GM15510 (cell line): ENCODE data around the gene LOXHD1.

Experiments used
- POLR2A ChIP-seq: IDR thresholded peaks from 3 replicates; pipeline ENCODE4 v1.6.1; 2011; ENCODE audit warnings: borderline replicate concordance; ENCODE audit not compliant: insufficient read length; ENCODE audit errors: extremely low read depth

LOXHD1 gene

GRCh38 chr18:46518438-46518837, 138.6 kb downstream of the LOXHD1 start:
- TF ChIP-seq POLR2A: no peak

DNA sequence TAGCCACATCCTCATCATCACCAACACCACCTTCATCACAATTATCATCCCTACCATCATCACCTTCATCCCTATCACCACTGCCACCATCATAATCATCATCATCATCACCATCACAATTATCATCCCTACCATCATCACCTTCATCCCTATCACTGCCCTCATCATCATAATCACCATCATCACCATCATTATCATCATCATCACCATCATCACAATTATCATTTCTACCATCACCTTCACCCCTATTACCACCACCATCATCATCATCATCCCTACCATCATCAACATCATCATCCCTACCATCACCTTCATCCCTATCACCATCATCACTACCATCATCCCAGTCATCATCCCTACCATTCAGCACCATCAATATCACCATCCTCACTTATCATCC, 140.5 kb downstream of the LOXHD1 start:
- TF ChIP-seq POLR2A: no peak

DNA sequence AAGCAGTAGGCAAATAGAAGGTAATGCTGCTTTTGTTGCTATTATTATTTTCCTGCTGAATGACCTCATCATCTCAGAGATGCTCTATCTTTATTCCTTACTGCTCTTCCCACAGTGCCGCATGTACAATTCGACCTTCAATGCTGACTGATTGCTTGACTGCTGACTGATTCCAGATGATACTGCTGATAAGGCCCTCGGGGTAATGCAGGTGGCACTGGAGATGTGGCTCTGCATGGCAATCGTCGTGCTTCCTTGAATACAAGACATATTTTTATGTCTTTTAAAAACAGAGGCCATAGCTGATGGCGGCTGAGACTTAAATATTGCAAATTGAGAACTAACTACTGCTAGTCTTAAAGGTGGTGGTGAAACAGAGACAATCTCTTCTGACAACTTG, 146.6 kb downstream of the LOXHD1 start:
- TF ChIP-seq POLR2A: no peak

DNA sequence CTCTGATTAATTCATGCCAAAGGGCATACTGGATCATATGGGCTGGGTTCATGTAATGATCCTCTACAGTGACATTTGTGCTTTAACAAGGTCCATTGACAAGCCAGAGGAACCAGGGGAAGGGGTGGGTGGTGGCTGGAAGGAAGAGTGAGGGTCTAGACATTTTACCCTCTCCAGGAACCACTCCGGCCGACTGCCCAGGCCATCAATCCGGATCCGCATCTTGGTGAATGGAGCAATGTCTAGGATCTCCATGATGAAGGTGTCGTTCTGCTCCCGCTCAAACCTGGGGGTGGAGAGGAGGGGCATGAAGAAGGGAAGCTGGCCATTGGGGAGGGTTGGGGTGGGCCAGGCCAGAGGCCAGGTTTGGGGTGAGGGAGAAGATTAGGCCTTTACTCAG, 147.5 kb downstream of the LOXHD1 start:
- no peak for TF ChIP-seq POLR2A

GRCh38 chr18:46506974-46507586, 149.9 kb downstream of the LOXHD1 start:
- no peak for TF ChIP-seq POLR2A

GRCh38 chr18:46502444-46502843, 154.6 kb downstream of the LOXHD1 start:
- TF ChIP-seq POLR2A: no peak

DNA sequence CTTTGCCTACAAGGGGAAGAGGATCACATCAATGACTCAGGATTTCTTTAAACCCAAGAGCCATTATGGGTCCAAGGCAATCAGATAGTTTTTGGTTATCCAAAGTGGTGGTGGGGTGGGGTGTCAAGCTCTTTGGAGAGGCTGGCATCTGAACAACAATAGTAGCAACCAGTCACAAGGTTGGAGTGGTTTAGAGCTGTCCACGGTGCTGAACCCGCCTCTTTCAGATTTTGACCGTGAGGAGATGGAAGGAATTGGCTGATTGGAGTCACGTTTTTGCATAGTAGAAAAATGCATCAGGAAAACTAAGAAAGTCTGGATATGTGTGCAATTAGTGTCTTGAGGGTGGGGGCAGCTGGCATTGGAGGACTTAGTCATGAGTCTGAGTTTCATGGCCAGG, 159.9 kb downstream of the LOXHD1 start:
- no peak for TF ChIP-seq POLR2A

DNA sequence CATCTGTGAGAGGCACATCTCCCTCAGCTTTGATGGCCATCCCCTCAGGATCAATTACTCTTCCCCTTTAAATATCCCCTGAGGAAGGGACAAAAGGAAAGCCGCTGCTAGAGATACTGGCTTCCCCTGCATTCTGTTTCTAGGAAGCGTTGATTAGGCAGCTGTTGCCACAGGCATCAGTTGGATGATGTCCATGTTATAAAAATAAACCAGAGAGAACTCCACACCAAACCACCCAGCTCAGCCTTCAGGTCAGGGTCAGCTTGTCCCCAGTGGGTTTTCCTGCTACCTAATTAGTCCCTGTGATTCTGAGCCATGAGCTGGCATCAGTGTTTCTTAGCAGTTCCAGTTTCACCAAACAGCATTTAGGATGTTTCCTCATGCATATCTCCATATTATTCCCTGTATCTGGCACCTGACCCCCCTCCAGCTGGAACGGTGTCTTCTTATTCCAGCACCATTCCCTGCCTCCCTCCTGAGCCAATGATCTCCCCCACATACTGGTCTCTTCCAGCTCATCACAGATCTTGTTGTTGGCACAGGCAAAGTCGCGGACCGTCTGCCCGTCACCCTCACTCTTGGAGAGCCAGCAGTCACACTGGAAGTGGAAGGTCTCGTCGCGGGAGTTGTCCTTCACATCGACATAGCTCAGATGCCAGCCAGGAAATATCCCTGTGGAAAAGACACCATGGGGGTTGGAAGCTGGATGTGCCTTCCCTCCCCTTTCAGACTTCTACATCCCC, 168.4 kb downstream of the LOXHD1 start:
- no peak for TF ChIP-seq POLR2A

DNA sequence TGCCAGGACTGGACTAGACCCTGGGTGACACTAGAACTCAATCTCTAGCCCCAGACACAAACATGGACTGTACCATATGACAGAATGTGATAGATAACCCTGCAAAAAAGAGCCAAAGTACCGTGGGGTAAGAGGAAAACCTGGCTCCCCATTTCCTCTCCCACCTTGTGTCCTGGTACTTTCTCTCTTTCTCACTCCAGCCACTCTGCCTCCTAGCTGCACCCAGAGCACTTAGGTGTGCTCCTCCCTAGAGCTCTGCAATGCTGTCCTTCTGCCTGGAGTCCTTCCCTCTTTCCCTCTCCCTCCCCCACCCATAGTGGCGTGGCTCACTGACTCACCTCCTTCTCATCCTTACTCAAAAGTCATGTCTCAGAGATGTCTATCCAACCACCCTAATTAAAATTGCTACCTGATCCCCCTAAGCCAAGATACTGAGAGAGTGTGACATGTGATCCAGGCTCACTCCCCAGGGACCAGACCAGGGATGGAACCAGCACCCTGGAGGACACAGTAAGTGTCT, 171.3 kb downstream of the LOXHD1 start:
- TF ChIP-seq POLR2A: no peak

DNA sequence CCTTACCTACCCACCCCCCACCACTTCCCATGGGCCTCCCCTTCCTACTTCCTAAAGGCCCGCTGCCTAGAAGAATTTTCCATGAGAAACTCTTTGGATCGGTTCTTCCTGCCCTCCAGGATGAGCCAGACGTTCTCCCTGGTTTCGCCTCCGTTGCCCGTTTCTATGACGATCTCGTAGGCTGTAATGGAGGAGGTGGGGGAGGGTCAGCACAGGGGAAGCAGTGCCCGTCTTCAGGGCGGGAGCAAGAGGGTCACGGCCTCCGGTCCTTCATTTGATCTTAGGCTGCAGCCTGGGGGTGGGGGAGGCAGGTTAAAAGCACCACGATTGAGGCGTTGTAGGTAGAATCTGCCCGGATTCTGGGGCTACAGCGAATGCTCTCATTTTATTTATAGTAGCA, 172.0 kb downstream of the LOXHD1 start:
- no peak for TF ChIP-seq POLR2A

GRCh38 chr18:46482831-46483230, 174.2 kb downstream of the LOXHD1 start:
- no peak for TF ChIP-seq POLR2A

DNA sequence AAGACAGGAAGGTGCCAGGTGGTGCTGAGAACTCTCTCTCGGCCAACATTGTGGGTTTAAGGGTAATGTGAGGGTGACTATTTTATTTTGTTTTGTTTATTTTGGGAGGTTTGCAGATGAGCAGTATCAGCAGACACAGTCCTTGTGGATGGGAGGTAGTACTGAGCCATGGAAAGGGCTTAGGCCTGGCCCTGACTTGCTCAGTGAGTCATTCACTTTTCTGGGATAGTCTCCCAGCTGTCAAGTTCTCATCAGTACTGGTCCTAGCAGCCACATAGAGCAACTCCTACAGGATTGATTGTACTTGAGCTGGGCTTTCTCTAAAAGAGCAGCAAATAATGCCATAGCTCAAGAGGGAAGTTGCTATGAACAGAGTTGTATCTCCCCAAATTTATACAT, 175.2 kb downstream of the LOXHD1 start:
- no peak for TF ChIP-seq POLR2A

DNA sequence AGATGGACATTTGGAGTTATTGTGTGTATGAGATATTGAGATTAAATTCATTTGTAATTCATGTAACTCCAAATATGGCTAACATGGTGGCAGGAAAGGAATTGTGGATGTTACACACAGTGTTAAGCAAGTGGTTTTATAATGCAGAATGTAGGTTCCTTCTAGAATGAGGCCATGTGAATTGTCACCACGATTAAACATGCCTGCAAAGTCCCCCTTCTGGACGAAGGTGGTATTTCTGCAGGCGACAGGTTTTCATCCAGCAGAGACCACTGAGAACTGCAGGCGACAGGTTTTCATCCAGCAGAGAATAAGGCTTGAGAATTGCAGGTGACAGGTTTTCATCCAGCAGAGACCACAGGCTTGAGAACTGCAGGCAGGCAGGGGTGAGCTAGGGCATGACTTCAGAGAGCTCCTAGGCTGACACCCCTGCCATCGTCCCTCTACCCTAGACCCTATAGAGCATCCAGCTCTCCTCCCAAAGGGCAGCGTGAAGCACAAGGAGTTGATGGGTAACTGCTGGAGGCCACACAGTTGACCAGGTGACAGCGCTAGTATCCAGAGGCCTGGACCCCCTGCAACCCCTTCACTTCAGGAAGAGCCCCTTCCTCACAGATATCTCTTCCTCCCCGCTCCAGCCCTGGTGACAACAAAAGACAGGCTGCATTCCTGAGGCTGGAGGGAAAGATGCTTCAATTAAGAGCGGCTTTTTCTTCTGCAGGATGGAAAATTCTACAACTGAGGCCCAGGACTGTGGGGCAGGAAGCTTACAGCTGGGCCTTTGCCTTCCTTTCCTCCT, 175.8 kb downstream of the LOXHD1 start:
- TF ChIP-seq POLR2A: no peak

DNA sequence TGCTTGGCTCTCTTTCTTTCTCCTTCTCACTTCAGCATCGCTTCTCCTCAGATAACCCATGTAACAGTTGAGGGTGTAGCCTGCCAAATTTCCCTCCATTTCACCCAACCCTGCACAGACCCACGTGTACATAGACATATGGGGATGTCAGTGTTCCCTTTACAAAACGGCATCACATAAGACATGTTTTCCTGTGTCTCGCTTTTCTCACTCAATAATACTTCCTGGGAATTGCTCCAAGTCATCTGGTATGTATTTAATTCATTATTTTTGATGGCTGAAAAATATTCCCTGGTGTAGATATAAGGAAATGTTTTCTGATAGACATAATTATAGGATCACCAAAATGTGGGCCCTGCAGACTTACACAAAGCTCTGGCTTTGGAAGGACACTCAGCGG, 176.8 kb downstream of the LOXHD1 start:
- no peak for TF ChIP-seq POLR2A

- no peak for TF ChIP-seq POLR2A
Measured at GRCh38 chr18:46478796-46479195, 178.2 kb downstream of the LOXHD1 start.
